Upper lobe of right lung (tissue), 1 donor: Measurements from ENCODE around the gene CEP295NL. TPM values are rescaled to one million over a fixed set of nuclear protein-coding genes. Genes with fewer than 3 reads are reported as not detected.

Source experiments
- ATAC-seq: fragments of 200-7000 bp; cut with Tn5 transposase; one replicate; pipeline ENCODE4 v1.9.1; 2020; ENCODE audit warnings: mild to moderate bottlenecking, moderate library complexity
- DNase-seq: peaks from one replicate; pipeline ENCODE4 v3.0.0-alpha.2; 2020
- H3K27ac ChIP-seq: fragments of 200-600 bp; one replicate; pipeline ENCODE4 v1.8.0; 2022
- H3K27me3 ChIP-seq: fragments of 200-600 bp; one replicate; pipeline ENCODE4 v1.8.0; 2022; ENCODE audit warnings: mild to moderate bottlenecking
- H3K36me3 ChIP-seq: fragments of 200-600 bp; one replicate; pipeline ENCODE4 v1.8.0; 2022
- H3K4me1 ChIP-seq: fragments of 200-600 bp; one replicate; pipeline ENCODE4 v1.8.0; 2022
- H3K4me3 ChIP-seq: fragments of 200-600 bp; one replicate; pipeline ENCODE4 v1.8.0; 2022; ENCODE audit warnings: mild to moderate bottlenecking
- H3K9me3 ChIP-seq: fragments of 200-600 bp; one replicate; pipeline ENCODE4 v1.8.0; 2022
- CTCF ChIP-seq: fragments of 200-600 bp; IDR thresholded peaks from one replicate; pipeline ENCODE4 v1.8.0; 2022; ENCODE audit warnings: antibody characterized with exemption
- intact Hi-C: fragments of 100-400 bp; cut with DNase I; formaldehyde crosslinking; loops from one replicate; pipeline ENCODE4 v1.11.0; 2022
- total RNA-seq: library from RNA; stranded (reverse); fragmentation: NEBNext Ultra II Directional; extraction: Animal tissue kit (Norgen Biotek cat#: 25700); gene quantifications from one replicate; pipeline ENCODE4 v1.2.1, GENCODE V29; 2021
- donor health status: DM: no; HTN: yes; CAD: no; lungs with severe emphysema.

The CEP295NL gene
- total RNA-seq, 1 donor from 2014 or later, result 4.2 TPM

GRCh38 chr17:78884876-78885667 lies 17.9 kb downstream of the CEP295NL start:
- H3K36me3 ChIP-seq, result no peaks in the 10 kb centered on the region
- TF ChIP-seq CTCF, result no peak
- ATAC-seq (no peak), DNase-seq (no peak)
- H3K9me3 ChIP-seq, result no peaks in the 10 kb centered on the region
- no peak overlapping the region for H3K4me3 ChIP-seq
- peak overlapping the region; percentile 83 for H3K27ac ChIP-seq
- peaks cover 48% of the 10 kb centered on the region for H3K4me1 ChIP-seq
- no peaks in the 10 kb centered on the region for H3K27me3 ChIP-seq
- intact Hi-C loops, result no loop called here

- H3K27me3 ChIP-seq, result no peaks in the 10 kb centered on the region
- ATAC-seq (no peak), DNase-seq (no peak)
- peak overlapping the region; percentile 19 for H3K4me3 ChIP-seq
- peaks cover 43% of the 10 kb centered on the region for H3K4me1 ChIP-seq
- peak overlapping the region; percentile 83 for H3K27ac ChIP-seq
- no peaks in the 10 kb centered on the region for H3K9me3 ChIP-seq
- intact Hi-C loops, result no loop called here
- no peaks in the 10 kb centered on the region for H3K36me3 ChIP-seq
- TF ChIP-seq CTCF, result no peak
Observed at GRCh38 chr17:78884148-78884825, 18.7 kb downstream of the CEP295NL start.

- intact Hi-C loops, result no loop called here
- ATAC-seq (no peak), DNase-seq (peak; percentile 80)
- H3K9me3 ChIP-seq, result no peaks in the 10 kb centered on the region
- H3K4me1 ChIP-seq, result peaks cover 44% of the 10 kb centered on the region
- H3K36me3 ChIP-seq, result no peaks in the 10 kb centered on the region
- H3K4me3 ChIP-seq, result peak overlapping the region; percentile 19
- H3K27me3 ChIP-seq, result no peaks in the 10 kb centered on the region
- H3K27ac ChIP-seq, result peak overlapping the region; percentile 83
- peak; percentile 5 for TF ChIP-seq CTCF
Observed at GRCh38 chr17:78883533-78884131, 19.4 kb downstream of the CEP295NL start.

GRCh38 chr17:78883089-78883532 lies 19.9 kb downstream of the CEP295NL start:
- Histone ChIP-seq H3K9me3 (no peaks in the 10 kb centered on the region), H3K27me3 (no peaks in the 10 kb centered on the region), H3K27ac (peak overlapping the region; percentile 83), H3K4me1 (peaks cover 44% of the 10 kb centered on the region), H3K36me3 (no peaks in the 10 kb centered on the region), H3K4me3 (peak overlapping the region; percentile 19)
- no peak for TF ChIP-seq CTCF
- ATAC-seq (peak; percentile 87), DNase-seq (peak; percentile 87)
- intact Hi-C loops, result no loop called here

- H3K4me3 ChIP-seq, result no peak overlapping the region
- peaks cover 44% of the 10 kb centered on the region for H3K4me1 ChIP-seq
- ATAC-seq, result peak; percentile 2
- H3K27me3 ChIP-seq, result no peaks in the 10 kb centered on the region
- peak; percentile 72 for DNase-seq
- no peak for TF ChIP-seq CTCF
- no peaks in the 10 kb centered on the region for H3K36me3 ChIP-seq
- intact Hi-C loops, result no loop called here
- H3K9me3 ChIP-seq, result no peaks in the 10 kb centered on the region
- H3K27ac ChIP-seq, result peak overlapping the region; percentile 83
Observed at GRCh38 chr17:78882540-78883088, 20.4 kb downstream of the CEP295NL start.
